Measurements from ENCODE around the gene ELK1. TPM values are rescaled to one million over a fixed set of nuclear protein-coding genes. Genes with fewer than 3 reads are reported as not detected.
A peak's percentile ranks its signal among the peaks of the same experiment; 100 is the strongest.

Gene ELK1
- total and polyA plus RNA-seq, 10 of the 15 experiments (the other 5 are each of a cell fraction or from before 2014, with no cell fraction given) = 4.1 to 55.5 (median 32.9) TPM

GRCh38 chrX:47658684-47659420 lies 8.5 kb upstream of the ELK1 start, which contains the start of gene UXT (continued):
- TF ChIP-seq TCF12 (IDR thresholded peaks at IDR 0.05; ENCODE audit: low read depth, low read length) = 0 out of 2 replicates have a peak, but pooled peaks have one; percentile 2
- TF ChIP-seq ATF3 (IDR thresholded peaks at IDR 0.05; ENCODE audit: borderline replicate concordance, extremely low read depth, low read depth, low read length) = peak; percentile 41; the same call in 1 of the 2 replicates
- TF ChIP-seq RELB (IDR thresholded peaks at IDR 0.05; ENCODE audit: low read depth) = peak; percentile 84
- TF ChIP-seq EGR1 (IDR thresholded peaks at IDR 0.05; ENCODE audit: borderline replicate concordance in 1 of 2, low read depth in 2 of 2, low read length in 2 of 2) = no peak
- no peak for TF ChIP-seq BACH1 (IDR thresholded peaks at IDR 0.05; ENCODE audit: borderline replicate concordance)
- no peak for TF ChIP-seq HDAC6 (IDR thresholded peaks at IDR 0.05; ENCODE audit: unreplicated experiment)
- 0 out of 2 replicates have a peak, but pooled peaks have one; percentile 13 for TF ChIP-seq ELK1 (IDR thresholded peaks at IDR 0.05; ENCODE audit: low read depth, low read length)
- no peak for TF ChIP-seq PAX8 (IDR thresholded peaks at IDR 0.05)
- 0 out of 2 replicates have a peak, but pooled peaks have one; percentile 15 for TF ChIP-seq RB1 (IDR thresholded peaks at IDR 0.05; ENCODE audit: borderline replicate concordance)
- TF ChIP-seq NFXL1 (IDR thresholded peaks at IDR 0.05; ENCODE audit: borderline replicate concordance) = no peak
- TF ChIP-seq SMARCA5 (IDR thresholded peaks at IDR 0.05) = no peak
- no peak for TF ChIP-seq ZNF217 (IDR thresholded peaks at IDR 0.05)
- no peak for TF ChIP-seq CBX3 (IDR thresholded peaks at IDR 0.05; ENCODE audit: borderline replicate concordance, low read depth)
- peak; percentile 67; the same call in 1 of the 2 replicates for TF ChIP-seq SMAD5 (IDR thresholded peaks at IDR 0.05; ENCODE audit: low read depth)
- peak; percentile 65 for TF ChIP-seq E4F1 (IDR thresholded peaks at IDR 0.05; ENCODE audit: borderline replicate concordance, partially characterized antibody)
- peak; percentile 73; the same call in 1 of the 2 replicates for TF ChIP-seq SIN3A (IDR thresholded peaks at IDR 0.05; ENCODE audit: low read depth, low read length)
- no peak for TF ChIP-seq ESRRA (IDR thresholded peaks at IDR 0.05; ENCODE audit: low read length)
- TF ChIP-seq KDM1A (IDR thresholded peaks at IDR 0.05; ENCODE audit: borderline replicate concordance) = no peak
- peak; percentile 97 for TF ChIP-seq CREB1 (IDR thresholded peaks at IDR 0.05; ENCODE audit: low read depth)
- no peak for TF ChIP-seq SMC3 (IDR thresholded peaks at IDR 0.05; ENCODE audit: borderline replicate concordance, low read length)
- no peak for TF ChIP-seq MTA2 (IDR thresholded peaks at IDR 0.05; ENCODE audit: low read depth)
- no peak for TF ChIP-seq EZH2 (IDR thresholded peaks at IDR 0.05; ENCODE audit: borderline replicate concordance, control insufficient read depth, low read depth, low read length)
- TF ChIP-seq PAX5 (IDR thresholded peaks at IDR 0.05; ENCODE audit: borderline replicate concordance, low read depth, low read length) = no peak
- no peak for TF ChIP-seq SUZ12 (IDR thresholded peaks at IDR 0.05; ENCODE audit: unreplicated experiment)
- no peak for TF ChIP-seq MTA3 (IDR thresholded peaks at IDR 0.05; ENCODE audit: borderline replicate concordance, low read length)
- no peak for TF ChIP-seq ZNF274 (IDR thresholded peaks at IDR 0.05; ENCODE audit: insufficient read depth, insufficient read length)
